ENCODE results near the gene NOS1AP. TPM values are rescaled to one million over a fixed set of nuclear protein-coding genes. Genes with fewer than 3 reads are reported as not detected.

Gene NOS1AP
- total RNA-seq (1 to 10 TPM in 5 of 7 donors, under 1 TPM in 2; 0.72 to 4.4 (median 1.5) TPM), polyA plus RNA-seq (1 to 10 TPM in 1 of 2 donors, under 1 TPM in 1; 0.50 to 1.8 TPM)
- long read RNA-seq, donor 1, partial matches to known transcripts: 0 of 2 reads
- long read RNA-seq, donor 1, other reads (novel, unspliced or antisense): 1 of 2 reads
- long read RNA-seq, donor 2: 0 reads
- long read RNA-seq, donor 3, partial matches to known transcripts: 1 of 3 reads
- long read RNA-seq, donor 3, other reads (novel, unspliced or antisense): 2 of 3 reads

DNA sequence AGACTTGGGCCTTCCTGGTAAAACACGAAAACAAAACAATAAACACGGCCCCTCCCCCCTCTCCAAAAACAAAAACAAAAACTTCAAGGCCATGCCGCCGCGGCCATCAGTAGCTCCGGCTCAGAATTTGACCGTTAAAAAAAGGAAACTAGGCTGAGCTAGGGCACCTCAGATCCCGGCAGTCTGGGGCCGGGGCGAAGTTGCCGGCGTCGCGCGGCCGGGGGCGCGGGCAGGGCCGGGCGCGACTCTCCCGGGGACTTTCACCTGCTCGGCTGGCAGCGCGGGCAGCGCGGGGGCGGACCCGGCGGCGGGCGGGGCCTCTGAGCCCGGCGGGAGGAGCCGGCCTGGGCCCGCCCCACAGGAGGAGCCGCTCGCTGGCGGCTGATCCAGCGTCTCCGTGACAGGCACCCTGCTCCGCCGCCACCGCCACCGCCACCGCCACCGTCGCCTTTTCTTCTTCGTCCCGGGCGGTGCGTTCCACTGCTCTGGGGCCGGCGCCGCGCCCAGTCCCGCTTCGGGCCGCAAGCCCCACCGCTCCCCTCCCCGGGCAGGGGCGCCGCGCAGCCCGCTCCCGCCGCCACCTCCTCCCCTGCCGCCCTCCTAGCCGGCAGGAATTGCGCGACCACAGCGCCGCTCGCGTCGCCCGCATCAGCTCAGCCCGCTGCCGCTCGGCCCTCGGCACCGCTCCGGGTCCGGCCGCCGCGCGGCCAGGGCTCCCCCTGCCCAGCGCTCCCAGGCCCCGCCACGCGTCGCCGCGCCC is at the start of gene NOS1AP:
NOS1AP (plus strand) TSS at position 358 of the 760 bp plus-strand sequence. CDS start 487 bp downstream, outside the sequence.
- no peak within 1 kb of the TSS for H3K27ac ChIP-seq
- no peaks in the 10 kb centered on the region for H3K9me3 ChIP-seq
- WGBS, 3 donors: 1% methylated on average over 32 to 95 of the region's 95 CpGs
- peak within 1 kb of the TSS; percentile 48 for H3K4me3 ChIP-seq
- H3K27me3 ChIP-seq: no peaks in the 10 kb centered on the region
- intact Hi-C loops (cut with DNase I): no loop called here
- peak; percentile 23 to 67 (median 48) for DNase-seq
- H3K36me3 ChIP-seq: no peaks in the 10 kb centered on the region
- TF ChIP-seq POLR2A (IDR thresholded peaks at IDR 0.05) (no peak), EP300 (IDR thresholded peaks at IDR 0.05) (no peak)
- TF ChIP-seq, protein P1, sequence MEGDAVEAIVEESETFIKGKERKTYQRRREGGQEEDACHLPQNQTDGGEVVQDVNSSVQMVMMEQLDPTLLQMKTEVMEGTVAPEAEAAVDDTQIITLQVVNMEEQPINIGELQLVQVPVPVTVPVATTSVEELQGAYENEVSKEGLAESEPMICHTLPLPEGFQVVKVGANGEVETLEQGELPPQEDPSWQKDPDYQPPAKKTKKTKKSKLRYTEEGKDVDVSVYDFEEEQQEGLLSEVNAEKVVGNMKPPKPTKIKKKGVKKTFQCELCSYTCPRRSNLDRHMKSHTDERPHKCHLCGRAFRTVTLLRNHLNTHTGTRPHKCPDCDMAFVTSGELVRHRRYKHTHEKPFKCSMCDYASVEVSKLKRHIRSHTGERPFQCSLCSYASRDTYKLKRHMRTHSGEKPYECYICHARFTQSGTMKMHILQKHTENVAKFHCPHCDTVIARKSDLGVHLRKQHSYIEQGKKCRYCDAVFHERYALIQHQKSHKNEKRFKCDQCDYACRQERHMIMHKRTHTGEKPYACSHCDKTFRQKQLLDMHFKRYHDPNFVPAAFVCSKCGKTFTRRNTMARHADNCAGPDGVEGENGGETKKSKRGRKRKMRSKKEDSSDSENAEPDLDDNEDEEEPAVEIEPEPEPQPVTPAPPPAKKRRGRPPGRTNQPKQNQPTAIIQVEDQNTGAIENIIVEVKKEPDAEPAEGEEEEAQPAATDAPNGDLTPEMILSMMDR (IDR thresholded peaks at IDR 0.05): no peak
- H3K4me1 ChIP-seq (ENCODE audit: insufficient read depth): peaks cover 5% of the 10 kb centered on the region

DNA sequence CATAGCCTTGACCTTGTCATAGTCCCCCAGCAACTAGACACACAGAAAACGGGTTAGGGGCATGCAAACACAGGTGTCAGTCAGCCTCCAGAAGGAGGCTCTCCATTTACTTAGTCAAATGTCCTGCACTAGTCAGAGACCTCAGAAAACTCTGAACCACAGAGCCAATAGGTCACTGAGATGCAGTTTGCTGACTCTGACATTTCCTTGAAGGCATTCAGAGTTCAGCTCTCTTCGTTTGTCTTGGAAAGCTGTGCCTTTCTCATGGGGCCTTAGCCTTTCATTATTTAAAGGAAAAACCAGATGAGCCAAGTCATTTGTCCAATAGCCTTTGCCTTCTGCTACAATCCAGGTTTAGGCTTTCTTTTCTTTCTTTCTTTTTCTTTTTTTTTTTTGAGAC is 49.3 kb upstream of the NOS1AP start:
- H3K4me1 ChIP-seq (ENCODE audit: insufficient read depth): peaks cover 1% of the 10 kb centered on the region
- no peaks in the 10 kb centered on the region for H3K9me3 ChIP-seq
- no peak for DNase-seq
- H3K27ac ChIP-seq: no peak overlapping the region
- H3K36me3 ChIP-seq: no peaks in the 10 kb centered on the region
- H3K4me3 ChIP-seq: no peak overlapping the region
- TF ChIP-seq EP300 (IDR thresholded peaks at IDR 0.05) (no peak), POLR2A (IDR thresholded peaks at IDR 0.05) (no peak)
- TF ChIP-seq, protein P1 (IDR thresholded peaks at IDR 0.05): no peak
- H3K27me3 ChIP-seq: no peaks in the 10 kb centered on the region
- intact Hi-C loops (cut with DNase I): no loop called here
- 47 to 55% (median 47%) methylated on average over 2 of the region's 2 CpGs for WGBS, 3 donors

DNA sequence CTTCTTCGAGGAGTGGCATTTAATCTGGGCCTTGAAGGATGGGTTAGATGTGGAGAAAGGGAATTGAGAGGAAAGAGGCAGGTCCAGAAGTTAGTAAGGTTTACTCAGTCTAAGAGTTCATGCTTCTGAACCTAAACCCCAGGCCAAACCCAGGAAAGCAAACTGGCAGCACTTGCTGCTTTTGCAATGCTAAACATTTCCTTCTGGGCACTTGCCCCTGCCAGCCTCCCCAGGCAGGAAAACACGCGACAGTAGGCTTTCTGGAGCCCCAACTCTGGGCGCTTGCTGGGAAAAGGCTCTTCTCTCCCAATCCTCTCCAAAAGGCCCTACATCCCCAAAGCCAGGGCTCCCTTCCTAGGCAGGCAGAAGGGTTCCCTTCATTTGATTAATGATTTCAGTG is 48.4 kb upstream of the NOS1AP start:
- Histone ChIP-seq H3K27ac (no peak overlapping the region), H3K4me3 (no peak overlapping the region)
- intact Hi-C loops (cut with DNase I): no loop called here

DNA sequence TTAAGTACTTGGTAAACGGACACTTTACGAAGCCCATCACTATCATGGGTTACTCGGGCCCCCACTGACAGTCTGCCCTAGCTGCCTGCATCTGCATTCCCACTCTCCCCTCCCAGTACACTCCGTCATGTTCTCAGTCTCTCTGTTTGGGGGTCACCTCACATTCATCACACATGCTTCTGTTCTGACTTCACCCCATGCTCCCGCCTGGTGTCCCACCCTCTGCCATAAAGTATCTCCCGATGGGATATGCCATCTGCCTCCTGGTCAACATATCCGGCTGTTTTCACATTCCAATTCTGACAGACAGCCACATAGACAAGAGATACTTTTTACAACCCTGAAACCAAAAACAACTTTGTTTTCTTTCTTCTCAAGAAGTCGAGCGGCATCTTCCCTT is 46.9 kb upstream of the NOS1AP start:
- H3K4me3 ChIP-seq: no peak overlapping the region
- TF ChIP-seq POLR2A (IDR thresholded peaks at IDR 0.05) (no peak), EP300 (IDR thresholded peaks at IDR 0.05) (no peak)
- TF ChIP-seq, protein P1 (IDR thresholded peaks at IDR 0.05): no peak
- 64 to 80% (median 66%) methylated on average over 9 of the region's 9 CpGs for whole genome bisulfite sequencing, 3 donors
- no peaks in the 10 kb centered on the region for H3K36me3 ChIP-seq
- no peak for DNase-seq
- intact Hi-C loops (cut with DNase I): no loop called here
- H3K4me1 ChIP-seq (ENCODE audit: insufficient read depth): peaks cover 1% of the 10 kb centered on the region
- no peaks in the 10 kb centered on the region for H3K27me3 ChIP-seq
- no peaks in the 10 kb centered on the region for H3K9me3 ChIP-seq
- no peak overlapping the region for H3K27ac ChIP-seq

More for the DNA sequence above, 48.4 kb upstream of the NOS1AP start:
- H3K27me3 ChIP-seq: no peaks in the 10 kb centered on the region
- peaks cover 1% of the 10 kb centered on the region for H3K4me1 ChIP-seq (ENCODE audit: insufficient read depth)
- no peaks in the 10 kb centered on the region for H3K36me3 ChIP-seq
- H3K9me3 ChIP-seq: no peaks in the 10 kb centered on the region
- 74 to 79% (median 79%) methylated on average over 4 of the region's 4 CpGs for WGBS, 3 donors
- no peak for DNase-seq
- no peak for TF ChIP-seq EP300 (IDR thresholded peaks at IDR 0.05)
- TF ChIP-seq, protein P1 (IDR thresholded peaks at IDR 0.05): no peak
- no peak for TF ChIP-seq POLR2A (IDR thresholded peaks at IDR 0.05)

Data from ovary (tissue), 10 donors.